ENCODE results near the gene ADSL. TPM values are rescaled to one million over a fixed set of nuclear protein-coding genes. Genes with fewer than 3 reads are reported as not detected.

The ADSL gene
- total and polyA plus RNA-seq, 2 donors, result 58.0 to 104 TPM

- DNase-seq (ENCODE audit: low read depth in 6 of 9, low spot score in 9 of 9), result no peak
- Histone ChIP-seq H3K27me3 (ENCODE audit: control insufficient read depth in 2 of 2, insufficient read depth in 1 of 2, low read length in 1 of 2) (no peaks in the 10 kb centered on the region), H3K4me3 (ENCODE audit: low read length in 2 of 2) (no peak overlapping the region), H3K9me3 (ENCODE audit: control insufficient read depth in 2 of 2, insufficient read depth in 1 of 2, low read length in 1 of 2) (no peaks in the 10 kb centered on the region), H3K36me3 (ENCODE audit: control insufficient read depth in 2 of 2, insufficient read depth in 2 of 2, low read length in 1 of 2) (peaks cover 21 to 37% of the 10 kb centered on the region in 2 donors), H3K27ac (ENCODE audit: low read depth in 1 of 2, low read length in 1 of 2) (peak overlapping the region; percentile 80 to 92), H3K4me1 (ENCODE audit: control insufficient read depth in 2 of 2, insufficient read depth in 2 of 2, low read length in 2 of 2) (peaks cover 18 to 67% of the 10 kb centered on the region in 2 donors)
- 93% methylated on average over 4 of the region's 4 CpGs for WGBS
Observed at GRCh38 chr22:40331706-40332105, 14.6 kb upstream of the ADSL start.

GRCh38 chr22:40332319-40332781, 13.9 kb upstream of the ADSL start:
- Histone ChIP-seq H3K9me3 (ENCODE audit: control insufficient read depth in 2 of 2, insufficient read depth in 1 of 2, low read length in 1 of 2) (no peaks in the 10 kb centered on the region), H3K27ac (ENCODE audit: low read depth in 1 of 2, low read length in 1 of 2) (peak overlapping the region; percentile 80 to 92), H3K36me3 (ENCODE audit: control insufficient read depth in 2 of 2, insufficient read depth in 2 of 2, low read length in 1 of 2) (peaks cover 21 to 31% of the 10 kb centered on the region in 2 donors), H3K27me3 (ENCODE audit: control insufficient read depth in 2 of 2, insufficient read depth in 1 of 2, low read length in 1 of 2) (no peaks in the 10 kb centered on the region), H3K4me3 (ENCODE audit: low read length in 2 of 2) (no peak overlapping the region), H3K4me1 (ENCODE audit: control insufficient read depth in 2 of 2, insufficient read depth in 2 of 2, low read length in 2 of 2) (peaks cover 18 to 60% of the 10 kb centered on the region in 2 donors)
- DNase-seq (ENCODE audit: low read depth in 6 of 9, low spot score in 9 of 9), result peak in 2 of 9 donors; percentile 28 to 57
- 49% methylated on average over 9 of the region's 9 CpGs for WGBS

DNA sequence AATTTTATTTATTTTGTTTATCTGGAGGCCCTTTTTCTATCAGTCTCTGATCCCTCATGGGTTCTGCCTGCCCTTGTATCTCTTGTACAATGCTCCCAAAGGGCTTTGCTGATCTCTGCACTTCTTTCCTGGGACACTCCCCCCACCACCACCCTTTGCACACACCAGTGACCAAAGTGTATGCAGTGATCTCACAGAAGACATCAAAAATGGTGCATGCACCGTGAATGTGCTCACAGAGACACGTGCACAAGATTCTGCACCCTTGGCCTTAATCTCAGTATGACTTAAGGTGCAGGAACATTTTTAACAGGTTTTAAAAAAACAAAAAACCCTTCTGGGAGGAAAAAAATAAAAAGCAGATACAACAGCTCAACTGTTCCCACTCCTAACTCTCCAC, 12.2 kb upstream of the ADSL start:
- WGBS, result 84% methylated on average over 2 of the region's 2 CpGs
- H3K27me3 ChIP-seq (ENCODE audit: control insufficient read depth in 2 of 2, insufficient read depth in 1 of 2, low read length in 1 of 2), result no peaks in the 10 kb centered on the region

DNA sequence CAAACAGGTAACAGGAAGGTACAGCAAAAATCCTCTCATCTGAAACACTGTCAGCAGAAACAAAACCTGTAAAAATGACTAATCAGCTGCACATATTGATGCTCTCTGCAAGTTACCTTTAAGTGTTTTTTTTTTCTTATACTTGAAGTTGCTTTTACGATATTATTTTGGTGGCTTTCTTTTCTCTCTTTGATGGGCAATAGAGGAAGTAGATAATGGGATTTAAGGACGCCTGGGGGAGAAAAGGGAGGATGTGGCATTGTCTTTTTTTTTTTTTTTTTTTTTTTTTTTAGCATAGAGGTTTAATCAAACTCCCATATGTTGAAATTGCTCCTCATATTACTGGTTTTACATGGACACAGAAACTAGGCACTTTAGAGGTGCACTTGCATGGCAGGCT, 11.4 kb upstream of the ADSL start:
- no peaks in the 10 kb centered on the region for H3K9me3 ChIP-seq (ENCODE audit: control insufficient read depth in 2 of 2, insufficient read depth in 1 of 2, low read length in 1 of 2)
- H3K27me3 ChIP-seq (ENCODE audit: control insufficient read depth in 2 of 2, insufficient read depth in 1 of 2, low read length in 1 of 2), result no peaks in the 10 kb centered on the region
- 2% methylated on average over 2 of the region's 2 CpGs for WGBS
- no peak overlapping the region for H3K4me3 ChIP-seq (ENCODE audit: low read length in 2 of 2)
- peaks cover 19 to 22% of the 10 kb centered on the region in 2 donors for H3K36me3 ChIP-seq (ENCODE audit: control insufficient read depth in 2 of 2, insufficient read depth in 2 of 2, low read length in 1 of 2)
- DNase-seq (ENCODE audit: low read depth in 6 of 9, low spot score in 9 of 9), result peak in 1 of 9 donors; percentile 52
- peaks cover 18 to 54% of the 10 kb centered on the region in 2 donors for H3K4me1 ChIP-seq (ENCODE audit: control insufficient read depth in 2 of 2, insufficient read depth in 2 of 2, low read length in 2 of 2)
- H3K27ac ChIP-seq (ENCODE audit: low read depth in 1 of 2, low read length in 1 of 2), result peak overlapping the region; percentile 40 to 82

More for the DNA sequence above, 12.2 kb upstream of the ADSL start:
- Histone ChIP-seq H3K9me3 (ENCODE audit: control insufficient read depth in 2 of 2, insufficient read depth in 1 of 2, low read length in 1 of 2) (no peaks in the 10 kb centered on the region), H3K4me1 (ENCODE audit: control insufficient read depth in 2 of 2, insufficient read depth in 2 of 2, low read length in 2 of 2) (peaks cover 18 to 58% of the 10 kb centered on the region in 2 donors), H3K4me3 (ENCODE audit: low read length in 2 of 2) (no peak overlapping the region), H3K27ac (ENCODE audit: low read depth in 1 of 2, low read length in 1 of 2) (peak overlapping the region; percentile 40 to 84), H3K36me3 (ENCODE audit: control insufficient read depth in 2 of 2, insufficient read depth in 2 of 2, low read length in 1 of 2) (peaks cover 24 to 26% of the 10 kb centered on the region in 2 donors)
- no peak for DNase-seq (ENCODE audit: low read depth in 6 of 9, low spot score in 9 of 9)

DNA sequence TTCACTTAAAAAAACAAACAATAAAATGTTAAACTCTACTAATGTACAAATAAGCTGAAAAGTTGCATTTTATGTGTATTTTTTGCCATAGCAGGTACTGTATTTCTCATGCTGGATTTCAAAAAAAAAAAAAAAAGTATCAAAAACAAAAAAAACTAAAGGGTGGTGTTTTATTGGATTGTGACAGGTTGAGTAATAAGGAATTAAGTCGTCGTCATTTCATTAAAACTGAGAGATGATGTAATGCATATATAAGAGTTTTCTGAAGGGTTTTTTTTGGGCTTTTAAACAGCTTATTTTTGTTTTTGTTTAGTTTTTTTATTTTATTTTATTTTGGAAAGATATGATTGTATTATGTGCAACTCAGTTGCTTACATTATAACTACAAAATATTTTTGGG, 10.9 kb upstream of the ADSL start:
- DNase-seq (ENCODE audit: low read depth in 6 of 9, low spot score in 9 of 9), result no peak
- no peaks in the 10 kb centered on the region for H3K9me3 ChIP-seq (ENCODE audit: control insufficient read depth in 2 of 2, insufficient read depth in 1 of 2, low read length in 1 of 2)
- H3K4me1 ChIP-seq (ENCODE audit: control insufficient read depth in 2 of 2, insufficient read depth in 2 of 2, low read length in 2 of 2), result peaks cover 18 to 52% of the 10 kb centered on the region in 2 donors
- H3K27ac ChIP-seq (ENCODE audit: low read depth in 1 of 2, low read length in 1 of 2), result no peak overlapping the region
- peaks cover 19% of the 10 kb centered on the region in 2 donors for H3K36me3 ChIP-seq (ENCODE audit: control insufficient read depth in 2 of 2, insufficient read depth in 2 of 2, low read length in 1 of 2)
- no peaks in the 10 kb centered on the region for H3K27me3 ChIP-seq (ENCODE audit: control insufficient read depth in 2 of 2, insufficient read depth in 1 of 2, low read length in 1 of 2)
- H3K4me3 ChIP-seq (ENCODE audit: low read length in 2 of 2), result no peak overlapping the region
- 74% methylated on average over 2 of the region's 2 CpGs for WGBS

GRCh38 chr22:40340044-40340443, 6.3 kb upstream of the ADSL start:
- H3K27ac ChIP-seq (ENCODE audit: low read depth in 1 of 2, low read length in 1 of 2), result no peak overlapping the region
- over 99% methylated on average over 5 of the region's 5 CpGs for WGBS
- peaks cover 8% of the 10 kb centered on the region in 2 donors for H3K36me3 ChIP-seq (ENCODE audit: control insufficient read depth in 2 of 2, insufficient read depth in 2 of 2, low read length in 1 of 2)
- no peak overlapping the region for H3K4me3 ChIP-seq (ENCODE audit: low read length in 2 of 2)
- H3K9me3 ChIP-seq (ENCODE audit: control insufficient read depth in 2 of 2, insufficient read depth in 1 of 2, low read length in 1 of 2), result peaks cover 0 to 2% of the 10 kb centered on the region in 2 donors
- no peak for DNase-seq (ENCODE audit: low read depth in 6 of 9, low spot score in 9 of 9)
- H3K4me1 ChIP-seq (ENCODE audit: control insufficient read depth in 2 of 2, insufficient read depth in 2 of 2, low read length in 2 of 2), result peaks cover 3 to 21% of the 10 kb centered on the region in 2 donors
- H3K27me3 ChIP-seq (ENCODE audit: control insufficient read depth in 2 of 2, insufficient read depth in 1 of 2, low read length in 1 of 2), result no peaks in the 10 kb centered on the region

DNA sequence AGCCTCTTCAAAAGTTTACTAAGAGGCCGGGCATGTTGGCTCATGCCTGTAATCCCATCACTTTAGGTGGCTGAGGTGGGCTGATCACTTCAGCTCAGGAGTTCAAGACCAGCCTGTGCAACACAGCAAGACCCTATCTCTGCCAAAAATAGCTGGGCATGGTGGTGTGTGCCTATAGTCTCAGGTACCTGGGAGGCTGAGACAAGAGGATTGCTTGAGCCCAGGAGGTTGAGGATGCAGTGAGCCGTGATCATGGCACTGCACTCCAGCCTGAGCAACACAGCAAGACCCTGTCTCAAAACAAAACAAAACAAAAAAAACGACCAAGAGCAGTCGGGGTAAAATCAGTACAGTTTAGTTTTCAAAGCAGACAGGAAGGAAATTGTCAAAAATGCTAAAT, 4.7 kb upstream of the ADSL start:
- Histone ChIP-seq H3K4me1 (ENCODE audit: control insufficient read depth in 2 of 2, insufficient read depth in 2 of 2, low read length in 2 of 2) (peaks cover 10 to 21% of the 10 kb centered on the region in 2 donors), H3K4me3 (ENCODE audit: low read length in 2 of 2) (no peak overlapping the region), H3K36me3 (ENCODE audit: control insufficient read depth in 2 of 2, insufficient read depth in 2 of 2, low read length in 1 of 2) (peaks cover 5% of the 10 kb centered on the region in 2 donors), H3K27ac (ENCODE audit: low read depth in 1 of 2, low read length in 1 of 2) (peak overlapping the region in 1 of 2 donors; percentile 46), H3K9me3 (ENCODE audit: control insufficient read depth in 2 of 2, insufficient read depth in 1 of 2, low read length in 1 of 2) (peaks cover 0 to 4% of the 10 kb centered on the region in 2 donors), H3K27me3 (ENCODE audit: control insufficient read depth in 2 of 2, insufficient read depth in 1 of 2, low read length in 1 of 2) (no peaks in the 10 kb centered on the region)
- DNase-seq (ENCODE audit: low read depth in 6 of 9, low spot score in 9 of 9), result no peak
- 48% methylated on average over 4 of the region's 4 CpGs for WGBS

DNA sequence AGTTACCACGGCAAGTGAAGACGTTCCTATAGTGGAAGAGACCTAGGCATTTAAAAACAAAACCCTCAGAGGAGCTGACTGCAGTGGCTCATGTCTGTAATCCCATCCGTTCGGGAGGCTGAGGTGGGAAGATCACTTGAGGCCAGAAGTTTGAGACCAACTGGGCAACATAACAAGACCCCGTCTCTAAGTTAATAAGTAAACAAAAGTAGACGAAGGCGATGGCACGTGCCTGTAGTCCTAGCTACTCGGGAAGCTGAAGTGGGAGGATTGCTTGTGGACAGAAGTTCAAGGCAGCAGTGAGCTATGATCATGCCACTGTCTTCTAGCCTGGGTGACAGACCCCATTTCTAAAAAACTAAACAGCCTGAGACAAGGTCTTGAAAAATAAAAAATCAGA, 3.8 kb upstream of the ADSL start:
- Histone ChIP-seq H3K36me3 (ENCODE audit: control insufficient read depth in 2 of 2, insufficient read depth in 2 of 2, low read length in 1 of 2) (peaks cover 4 to 5% of the 10 kb centered on the region in 2 donors), H3K27ac (ENCODE audit: low read depth in 1 of 2, low read length in 1 of 2) (no peak overlapping the region), H3K9me3 (ENCODE audit: control insufficient read depth in 2 of 2, insufficient read depth in 1 of 2, low read length in 1 of 2) (peaks cover 0 to 4% of the 10 kb centered on the region in 2 donors), H3K4me1 (ENCODE audit: control insufficient read depth in 2 of 2, insufficient read depth in 2 of 2, low read length in 2 of 2) (peaks cover 16 to 30% of the 10 kb centered on the region in 2 donors), H3K4me3 (ENCODE audit: low read length in 2 of 2) (no peak overlapping the region), H3K27me3 (ENCODE audit: control insufficient read depth in 2 of 2, insufficient read depth in 1 of 2, low read length in 1 of 2) (no peaks in the 10 kb centered on the region)
- WGBS, result 89% methylated on average over 9 of the region's 9 CpGs
- no peak for DNase-seq (ENCODE audit: low read depth in 6 of 9, low spot score in 9 of 9)

DNA sequence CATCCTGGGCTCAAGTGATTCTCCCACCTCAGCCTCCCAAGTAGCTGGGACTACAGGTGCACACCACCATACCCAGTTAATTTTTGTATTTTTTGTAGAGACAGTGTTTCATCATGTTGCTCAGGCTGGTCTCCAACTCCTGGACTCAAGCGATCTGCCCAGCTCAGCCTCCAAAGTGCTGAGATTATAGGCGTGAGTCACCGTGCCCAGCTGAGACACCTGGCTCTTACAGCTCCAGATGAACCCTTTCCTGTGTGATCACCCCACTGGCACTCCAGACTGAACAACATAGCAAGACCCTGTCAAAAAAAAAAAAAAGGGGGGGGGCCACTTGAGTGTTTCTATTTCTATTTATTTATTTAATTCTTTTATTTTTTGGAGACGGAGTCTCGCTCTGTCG, 1.0 kb upstream of the ADSL start:
- H3K27ac ChIP-seq (ENCODE audit: low read depth in 1 of 2, low read length in 1 of 2), result peak overlapping the region; percentile 25 to 95
- H3K9me3 ChIP-seq (ENCODE audit: control insufficient read depth in 2 of 2, insufficient read depth in 1 of 2, low read length in 1 of 2), result peaks cover 0 to 4% of the 10 kb centered on the region in 2 donors
- H3K4me1 ChIP-seq (ENCODE audit: control insufficient read depth in 2 of 2, insufficient read depth in 2 of 2, low read length in 2 of 2), result peaks cover 19 to 37% of the 10 kb centered on the region in 2 donors
- DNase-seq (ENCODE audit: low read depth in 6 of 9, low spot score in 9 of 9), result no peak
- WGBS, result 90% methylated on average over 6 of the region's 6 CpGs
- H3K27me3 ChIP-seq (ENCODE audit: control insufficient read depth in 2 of 2, insufficient read depth in 1 of 2, low read length in 1 of 2), result no peaks in the 10 kb centered on the region
- peak overlapping the region in 1 of 2 donors; percentile 86 for H3K4me3 ChIP-seq (ENCODE audit: low read length in 2 of 2)
- H3K36me3 ChIP-seq (ENCODE audit: control insufficient read depth in 2 of 2, insufficient read depth in 2 of 2, low read length in 1 of 2), result peaks cover 8 to 16% of the 10 kb centered on the region in 2 donors
